Retinal pigment epithelial cell (primary cell): Measurements from ENCODE around the gene ASXL3.

Experiments used
- DNase-seq: peaks from one replicate; pipeline ENCODE4 v3.0.0-alpha.2; 2010; ENCODE audit warnings: low read depth
- H3K4me3 ChIP-seq: 2 replicates; pipeline ENCODE4 v1.5.1; 2011; ENCODE audit warnings: mild to moderate bottlenecking, low read length, control low read depth, moderate library complexity
- TF ChIP-seq, protein P1 (sequence below): conservative IDR thresholded peaks from 2 replicates; pipeline ENCODE4 v1.5.1; 2011; ENCODE audit warnings: low read depth, low read length, control low read depth, inconsistent platforms

Gene ASXL3

DNA sequence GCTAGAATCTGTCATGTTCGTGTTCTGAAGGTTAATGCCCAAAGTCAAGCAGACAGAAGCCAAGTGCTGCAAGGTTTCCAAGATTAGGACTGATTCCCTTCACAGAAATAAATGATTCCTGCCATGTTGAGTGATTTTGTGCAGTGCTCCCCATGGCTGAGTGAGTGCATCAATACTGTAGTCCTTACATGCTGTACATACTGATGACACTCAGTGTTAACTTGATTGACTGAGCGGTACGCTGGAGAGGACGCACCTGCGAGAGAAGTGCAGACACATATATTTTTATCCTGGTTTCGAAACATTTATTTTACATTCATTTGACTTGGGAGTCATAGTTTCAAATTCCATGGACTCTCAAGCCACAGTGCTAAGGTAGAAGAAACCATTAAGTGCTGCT is 92.0 kb downstream of the ASXL3 start:
- DNase-seq: no peak
- no peak overlapping the region for H3K4me3 ChIP-seq
- TF ChIP-seq, protein P1, sequence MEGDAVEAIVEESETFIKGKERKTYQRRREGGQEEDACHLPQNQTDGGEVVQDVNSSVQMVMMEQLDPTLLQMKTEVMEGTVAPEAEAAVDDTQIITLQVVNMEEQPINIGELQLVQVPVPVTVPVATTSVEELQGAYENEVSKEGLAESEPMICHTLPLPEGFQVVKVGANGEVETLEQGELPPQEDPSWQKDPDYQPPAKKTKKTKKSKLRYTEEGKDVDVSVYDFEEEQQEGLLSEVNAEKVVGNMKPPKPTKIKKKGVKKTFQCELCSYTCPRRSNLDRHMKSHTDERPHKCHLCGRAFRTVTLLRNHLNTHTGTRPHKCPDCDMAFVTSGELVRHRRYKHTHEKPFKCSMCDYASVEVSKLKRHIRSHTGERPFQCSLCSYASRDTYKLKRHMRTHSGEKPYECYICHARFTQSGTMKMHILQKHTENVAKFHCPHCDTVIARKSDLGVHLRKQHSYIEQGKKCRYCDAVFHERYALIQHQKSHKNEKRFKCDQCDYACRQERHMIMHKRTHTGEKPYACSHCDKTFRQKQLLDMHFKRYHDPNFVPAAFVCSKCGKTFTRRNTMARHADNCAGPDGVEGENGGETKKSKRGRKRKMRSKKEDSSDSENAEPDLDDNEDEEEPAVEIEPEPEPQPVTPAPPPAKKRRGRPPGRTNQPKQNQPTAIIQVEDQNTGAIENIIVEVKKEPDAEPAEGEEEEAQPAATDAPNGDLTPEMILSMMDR: no peak

DNA sequence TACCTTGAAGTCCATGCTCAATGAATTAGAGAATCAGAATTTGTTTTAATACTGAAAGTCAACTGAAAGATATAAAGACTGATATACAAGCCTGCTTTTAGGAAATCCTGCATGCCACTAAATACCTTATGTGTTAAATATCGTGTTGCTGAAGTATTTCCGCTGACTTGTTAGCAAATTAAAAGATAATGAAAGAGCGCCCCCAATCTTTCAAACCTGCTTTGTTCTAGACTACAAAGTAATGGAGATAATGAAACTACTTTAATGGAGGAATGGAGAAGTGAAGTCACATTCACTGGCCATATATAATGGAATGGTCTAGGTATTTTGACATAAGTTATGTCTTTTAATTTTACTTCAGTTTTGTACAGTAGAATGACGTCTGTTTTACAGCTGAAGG is 95.7 kb downstream of the ASXL3 start:
- no peak overlapping the region for H3K4me3 ChIP-seq
- DNase-seq: no peak
- TF ChIP-seq, protein P1: no peak

DNA sequence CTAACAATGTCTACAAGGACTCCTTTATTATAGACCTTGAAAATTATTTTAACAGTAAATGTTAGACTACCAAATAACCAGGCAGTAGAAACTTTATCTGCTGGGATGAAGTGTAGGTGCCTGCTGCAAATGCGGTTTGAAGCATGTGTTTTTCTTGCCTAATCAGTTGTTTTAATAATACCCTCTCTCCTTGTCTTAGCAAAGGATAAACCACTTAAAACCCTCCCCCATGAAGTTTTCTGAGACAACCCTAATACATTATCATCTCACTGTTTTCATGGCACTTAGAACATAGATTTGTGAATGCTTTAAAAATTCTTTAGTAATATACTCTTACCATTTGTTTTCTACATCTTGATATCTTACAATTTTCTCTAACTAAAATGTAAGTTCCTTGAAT is 98.6 kb downstream of the ASXL3 start:
- no peak overlapping the region for H3K4me3 ChIP-seq
- no peak for DNase-seq
- TF ChIP-seq, protein P1: no peak

DNA sequence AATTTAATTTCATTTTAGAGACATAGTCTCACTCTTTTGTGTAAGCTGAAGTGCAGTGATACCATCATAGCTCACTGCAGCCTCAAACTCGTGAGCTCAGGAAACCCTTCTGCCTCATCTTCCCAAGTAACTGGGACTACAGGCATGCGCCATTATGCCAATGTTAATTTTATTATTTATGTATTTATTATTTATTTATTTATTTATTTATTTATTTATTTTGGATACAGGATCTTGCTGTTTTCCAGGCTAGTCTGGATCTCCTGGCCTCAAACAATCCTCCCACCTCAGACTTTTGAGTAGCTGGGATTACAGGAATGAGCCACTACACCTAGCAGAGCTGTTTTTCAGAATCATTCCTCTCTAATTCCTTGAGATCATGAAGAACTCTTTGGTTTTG is 99.9 kb downstream of the ASXL3 start:
- H3K4me3 ChIP-seq: no peak overlapping the region
- DNase-seq: no peak
- TF ChIP-seq, protein P1: no peak

DNA sequence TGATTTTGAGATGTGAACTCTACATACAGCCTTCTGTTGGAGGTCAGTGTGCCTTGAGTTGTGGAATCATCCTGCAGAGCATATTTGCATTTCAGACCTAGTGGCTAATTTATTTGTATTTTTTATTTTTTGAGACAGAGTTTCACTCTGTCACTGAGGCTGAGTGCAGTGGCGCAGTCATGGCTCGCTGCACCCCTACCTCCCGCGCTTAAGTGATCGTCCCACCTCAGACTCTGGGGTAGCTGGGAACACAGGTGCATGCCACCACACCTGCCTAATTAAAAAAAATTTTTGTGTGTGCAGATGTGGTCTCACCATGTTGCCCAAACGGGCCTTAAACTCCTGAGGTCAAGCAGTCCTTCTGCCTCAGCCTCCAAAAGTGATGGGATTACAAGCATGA is 104.4 kb downstream of the ASXL3 start:
- H3K4me3 ChIP-seq: no peak overlapping the region
- TF ChIP-seq, protein P1: no peak
- no peak for DNase-seq

DNA sequence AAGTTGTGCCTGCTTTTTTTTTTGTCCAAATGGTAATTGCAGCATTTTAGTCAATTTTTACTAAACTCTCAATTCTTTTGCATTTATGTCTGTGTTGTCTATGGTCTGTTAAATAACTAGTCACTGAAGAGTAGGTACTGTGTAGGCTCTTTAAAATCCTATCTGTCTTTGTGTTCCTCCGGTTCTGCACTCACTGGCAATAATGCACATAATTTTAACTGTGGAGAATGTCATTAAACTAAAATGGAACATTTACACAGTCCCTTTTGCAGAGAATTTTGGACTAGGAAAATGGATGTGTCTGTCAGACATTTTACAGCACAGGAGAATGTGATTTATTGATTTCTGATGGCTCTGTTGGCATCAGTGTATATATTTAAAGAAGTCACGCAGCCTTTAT is 116.6 kb downstream of the ASXL3 start:
- H3K4me3 ChIP-seq: no peak overlapping the region
- no peak for DNase-seq
- TF ChIP-seq, protein P1: no peak

DNA sequence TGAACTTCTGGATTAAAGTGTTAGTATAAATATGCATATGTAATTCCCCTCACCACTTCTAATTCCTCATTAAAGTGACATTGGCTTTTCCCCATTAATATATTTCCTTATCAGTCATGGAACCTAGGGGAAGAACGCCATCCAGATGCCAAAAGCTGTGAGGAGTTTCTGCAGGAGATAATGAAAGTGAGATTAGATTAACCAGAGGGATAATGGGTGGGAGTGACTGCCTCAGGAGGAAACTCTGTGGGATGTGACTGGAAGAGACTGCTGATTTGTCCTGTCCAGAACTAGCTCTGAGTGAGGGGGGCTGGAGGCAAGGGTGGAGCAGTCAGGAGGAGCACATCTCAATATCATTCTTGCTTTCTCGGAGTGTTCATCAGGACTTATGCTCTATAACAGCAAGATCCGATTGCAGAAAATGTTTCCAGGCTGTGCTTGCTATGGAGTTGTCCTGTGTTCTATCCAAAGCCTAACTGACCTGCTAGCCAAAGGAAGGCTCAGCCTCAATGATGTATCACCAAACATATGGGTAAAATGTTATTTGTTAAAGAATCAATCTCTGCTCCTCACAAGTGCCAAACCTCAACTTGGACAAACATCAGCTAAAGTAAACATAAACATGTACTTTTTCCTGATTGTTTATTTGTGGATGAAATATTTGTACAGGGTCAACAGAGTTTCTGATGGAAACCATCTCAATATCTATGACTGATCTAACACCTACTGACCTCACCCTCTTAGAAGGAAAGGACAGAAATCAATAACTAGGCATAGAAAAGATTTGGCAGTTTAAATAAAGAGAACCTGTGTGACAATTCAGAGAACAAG is 118.5 kb downstream of the ASXL3 start:
- H3K4me3 ChIP-seq: no peak overlapping the region
- TF ChIP-seq, protein P1: no peak
- no peak for DNase-seq
